ENCODE data around the gene APBB1IP.
A peak's percentile ranks its signal among the peaks of the same experiment; 100 is the strongest.
"Not testable (repeated sequence)": the region's sequence is repeated elsewhere in the genome, so short reads cannot be mapped to it uniquely, and the experiment has no call there.

The APBB1IP gene

DNA sequence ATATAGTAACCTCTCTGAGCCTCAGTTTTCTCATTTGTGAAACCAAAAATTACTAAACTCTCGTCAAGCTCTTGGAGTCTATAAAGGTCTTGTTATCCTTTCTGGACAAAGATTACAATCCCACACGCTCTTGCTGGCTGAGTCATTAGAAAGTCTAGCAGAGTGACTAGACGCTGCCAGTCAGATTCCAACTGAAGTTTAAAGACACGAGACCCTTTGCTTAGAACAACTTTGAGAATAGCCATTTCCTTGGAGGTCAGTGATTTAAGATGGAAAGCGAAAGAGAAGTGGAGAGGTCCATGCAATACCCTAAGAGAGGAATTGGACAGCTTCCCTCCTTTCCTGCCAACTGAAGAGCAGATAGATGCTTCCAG is 119.5 kb downstream of the APBB1IP start:
- no peak for DNase-seq (ENCODE audit: low read depth, low spot score)

DNA sequence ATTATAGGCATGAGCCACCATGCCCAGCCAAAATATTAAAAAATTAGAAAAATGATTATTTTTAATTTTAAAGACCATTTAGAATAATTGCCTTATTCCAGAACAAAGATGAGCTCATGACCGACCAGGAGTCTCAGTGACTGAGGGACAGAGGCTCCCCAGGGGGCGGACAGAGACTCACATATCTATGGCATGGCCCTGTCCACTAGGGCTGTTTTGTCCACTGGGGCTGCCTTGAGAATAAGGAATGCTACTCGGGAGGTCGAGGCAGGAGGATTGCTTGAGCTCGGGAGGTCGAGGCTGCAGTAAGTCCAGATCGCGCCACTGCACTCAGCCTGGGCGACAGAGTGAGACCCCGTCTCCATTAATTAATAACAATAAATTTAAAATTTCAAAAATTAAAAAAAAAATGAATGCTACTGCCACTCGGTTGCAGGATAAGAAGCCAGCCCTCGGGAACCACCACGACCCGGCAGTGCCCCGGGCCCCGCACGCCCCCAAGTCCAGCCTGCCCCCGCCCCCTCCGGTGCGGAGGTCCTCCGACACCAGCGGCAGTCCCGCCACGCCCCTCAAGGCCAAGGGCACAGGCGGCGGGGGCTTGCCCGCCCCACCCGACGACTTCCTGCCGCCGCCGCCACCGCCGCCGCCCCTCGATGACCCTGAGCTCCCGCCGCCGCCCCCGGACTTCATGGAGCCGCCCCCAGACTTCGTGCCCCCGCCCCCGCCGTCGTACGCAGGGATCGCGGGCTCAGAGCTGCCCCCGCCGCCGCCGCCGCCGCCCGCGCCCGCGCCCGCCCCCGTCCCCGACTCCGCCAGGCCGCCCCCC is 128.6 kb downstream of the APBB1IP start:
- Histone ChIP-seq H3K4me3 (ENCODE audit: insufficient read length, low read depth) (peak overlapping the region; percentile 57), H3K27me3 (ENCODE audit: insufficient read depth, insufficient read length) (peaks cover 28% of the 10 kb centered on the region), H3K9me3 (ENCODE audit: insufficient read depth, low read length) (no peaks in the 10 kb centered on the region), H3K4me1 (ENCODE audit: insufficient read depth, insufficient read length) (no peaks in the 10 kb centered on the region), H3K36me3 (ENCODE audit: insufficient read depth, insufficient read length, low read length) (no peaks in the 10 kb centered on the region), H3K9ac (ENCODE audit: insufficient read length, low read depth) (peak overlapping the region; percentile 71)
- no peak for DNase-seq (ENCODE audit: low read depth, low spot score)
- no peak for TF ChIP-seq SUZ12 (IDR thresholded peaks at IDR 0.05; ENCODE audit: extremely low read depth, insufficient read depth, insufficient read length)
- no peak for TF ChIP-seq ZNF274 (IDR thresholded peaks at IDR 0.05; ENCODE audit: low read depth, low read length)
- no peak for TF ChIP-seq YY1 (IDR thresholded peaks at IDR 0.05; ENCODE audit: insufficient read depth, insufficient read length)

More for the DNA sequence above, 119.5 kb downstream of the APBB1IP start:
- Histone ChIP-seq H3K36me3 (ENCODE audit: insufficient read depth, insufficient read length, low read length) (no peaks in the 10 kb centered on the region), H3K27me3 (ENCODE audit: insufficient read depth, insufficient read length) (no peaks in the 10 kb centered on the region), H3K9ac (ENCODE audit: insufficient read length, low read depth) (no peak overlapping the region), H3K4me1 (ENCODE audit: insufficient read depth, insufficient read length) (no peaks in the 10 kb centered on the region), H3K4me3 (ENCODE audit: insufficient read length, low read depth) (no peak overlapping the region), H3K9me3 (ENCODE audit: insufficient read depth, low read length) (no peaks in the 10 kb centered on the region)
- TF ChIP-seq ZNF274 (IDR thresholded peaks at IDR 0.05; ENCODE audit: low read depth, low read length) = no peak
- TF ChIP-seq SUZ12 (IDR thresholded peaks at IDR 0.05; ENCODE audit: extremely low read depth, insufficient read depth, insufficient read length) = no peak
- no peak for TF ChIP-seq YY1 (IDR thresholded peaks at IDR 0.05; ENCODE audit: insufficient read depth, insufficient read length)

DNA sequence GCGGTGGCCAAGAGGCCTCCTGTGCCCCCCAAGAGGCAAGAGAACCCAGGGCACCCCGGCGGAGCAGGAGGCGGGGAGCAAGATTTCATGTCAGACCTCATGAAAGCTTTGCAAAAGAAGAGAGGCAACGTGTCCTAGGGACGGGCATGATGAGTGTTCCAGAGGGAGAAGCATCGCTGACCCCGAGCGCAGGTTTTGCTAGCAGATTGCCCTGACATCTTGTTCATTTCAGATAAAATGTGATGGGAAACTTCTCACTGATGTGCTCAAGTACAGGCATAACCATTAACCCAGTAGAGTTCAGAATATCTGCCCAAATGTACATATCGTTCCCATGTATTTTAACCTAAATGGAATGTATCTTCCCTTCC is 129.2 kb downstream of the APBB1IP start:
- DNase-seq (ENCODE audit: low read depth, low spot score) = no peak
- no peaks in the 10 kb centered on the region for H3K36me3 ChIP-seq (ENCODE audit: insufficient read depth, insufficient read length, low read length)
- H3K4me1 ChIP-seq (ENCODE audit: insufficient read depth, insufficient read length) = no peaks in the 10 kb centered on the region
- peak overlapping the region; percentile 50 for H3K4me3 ChIP-seq (ENCODE audit: insufficient read length, low read depth)
- H3K9ac ChIP-seq (ENCODE audit: insufficient read length, low read depth) = peak overlapping the region; percentile 71
- H3K27me3 ChIP-seq (ENCODE audit: insufficient read depth, insufficient read length) = peaks cover 28% of the 10 kb centered on the region
- no peaks in the 10 kb centered on the region for H3K9me3 ChIP-seq (ENCODE audit: insufficient read depth, low read length)
- TF ChIP-seq YY1 (IDR thresholded peaks at IDR 0.05; ENCODE audit: insufficient read depth, insufficient read length) (no peak), ZNF274 (IDR thresholded peaks at IDR 0.05; ENCODE audit: low read depth, low read length) (no peak), SUZ12 (IDR thresholded peaks at IDR 0.05; ENCODE audit: extremely low read depth, insufficient read depth, insufficient read length) (no peak)

DNA sequence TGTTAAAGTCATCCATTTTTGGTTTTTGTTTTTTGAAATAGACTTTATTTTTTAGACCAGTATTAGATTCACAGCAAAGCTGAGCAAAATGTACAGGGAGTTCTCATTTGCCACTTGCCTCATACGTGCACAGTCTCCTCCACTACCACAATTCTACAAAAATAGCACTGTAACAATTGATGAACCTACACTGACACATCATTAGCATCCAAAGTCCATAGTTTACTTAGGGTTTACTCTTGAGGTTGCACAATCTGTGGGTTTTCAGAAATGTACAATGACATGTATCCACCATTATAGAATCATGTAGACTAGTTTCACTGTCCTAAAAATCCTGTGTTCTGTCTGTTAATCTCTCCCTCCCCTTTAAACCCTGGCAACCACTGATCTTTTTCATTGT is 133.5 kb downstream of the APBB1IP start:
- Histone ChIP-seq H3K36me3 (ENCODE audit: insufficient read depth, insufficient read length, low read length) (no peaks in the 10 kb centered on the region), H3K4me1 (ENCODE audit: insufficient read depth, insufficient read length) (no peaks in the 10 kb centered on the region), H3K9ac (ENCODE audit: insufficient read length, low read depth) (no peak overlapping the region), H3K4me3 (ENCODE audit: insufficient read length, low read depth) (no peak overlapping the region), H3K9me3 (ENCODE audit: insufficient read depth, low read length) (0 out of 2 replicates have a peak, but pooled peaks cover 8% of the 10 kb centered on the region), H3K27me3 (ENCODE audit: insufficient read depth, insufficient read length) (peaks cover 10% of the 10 kb centered on the region)
- TF ChIP-seq ZNF274 (IDR thresholded peaks at IDR 0.05; ENCODE audit: low read depth, low read length) (no peak), SUZ12 (IDR thresholded peaks at IDR 0.05; ENCODE audit: extremely low read depth, insufficient read depth, insufficient read length) (no peak), YY1 (IDR thresholded peaks at IDR 0.05; ENCODE audit: insufficient read depth, insufficient read length) (no peak)
- DNase-seq (ENCODE audit: low read depth, low spot score) = no peak

DNA sequence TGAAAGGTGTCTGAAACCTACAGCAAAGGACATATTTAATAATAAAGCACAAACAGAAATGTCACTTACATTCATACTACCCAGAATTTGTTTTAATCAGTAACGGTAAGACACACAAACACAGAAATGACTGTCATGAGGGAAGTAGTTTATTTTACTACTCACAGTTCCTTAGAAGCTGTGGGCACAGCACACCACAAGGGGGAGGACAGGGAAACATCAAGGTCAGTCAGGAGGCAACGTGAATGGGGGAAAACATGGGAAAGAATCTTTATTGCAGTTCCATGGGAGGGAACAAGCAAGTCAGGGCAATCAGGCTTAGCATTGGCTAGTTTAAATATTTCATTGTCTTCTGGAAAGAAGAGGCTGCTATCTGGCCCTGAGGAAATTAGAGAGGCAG is 135.5 kb downstream of the APBB1IP start:
- H3K4me1 ChIP-seq (ENCODE audit: insufficient read depth, insufficient read length) = no peaks in the 10 kb centered on the region
- no peak for DNase-seq (ENCODE audit: low read depth, low spot score)
- peaks cover under 1% of the 10 kb centered on the region for H3K27me3 ChIP-seq (ENCODE audit: insufficient read depth, insufficient read length)
- no peak for TF ChIP-seq YY1 (IDR thresholded peaks at IDR 0.05; ENCODE audit: insufficient read depth, insufficient read length)
- H3K4me3 ChIP-seq (ENCODE audit: insufficient read length, low read depth) = no peak overlapping the region
- H3K36me3 ChIP-seq (ENCODE audit: insufficient read depth, insufficient read length, low read length) = no peaks in the 10 kb centered on the region
- no peak overlapping the region for H3K9ac ChIP-seq (ENCODE audit: insufficient read length, low read depth)
- 0 out of 2 replicates have a peak, but pooled peaks cover 8% of the 10 kb centered on the region for H3K9me3 ChIP-seq (ENCODE audit: insufficient read depth, low read length)

DNA sequence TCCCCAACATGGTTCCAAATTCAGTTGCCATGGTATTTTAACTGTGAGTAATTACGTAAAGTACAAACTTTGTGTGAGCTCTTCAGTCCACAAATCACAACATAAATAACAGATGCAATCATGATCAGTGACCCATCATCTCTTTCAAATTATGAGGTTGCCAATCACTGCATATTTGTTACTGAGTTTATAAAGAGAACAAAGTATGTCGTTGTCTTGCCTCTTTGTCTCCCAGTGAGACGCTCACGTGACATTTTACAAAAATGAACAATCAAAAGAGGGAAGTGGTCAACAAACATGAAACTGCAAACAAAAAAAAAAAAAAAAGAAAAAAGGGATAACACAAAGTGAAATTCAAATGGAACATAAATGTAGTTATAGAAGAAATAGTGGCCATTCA is 136.6 kb downstream of the APBB1IP start:
- no peaks in the 10 kb centered on the region for H3K27me3 ChIP-seq (ENCODE audit: insufficient read depth, insufficient read length)
- no peaks in the 10 kb centered on the region for H3K4me1 ChIP-seq (ENCODE audit: insufficient read depth, insufficient read length)
- no peak overlapping the region for H3K9ac ChIP-seq (ENCODE audit: insufficient read length, low read depth)
- TF ChIP-seq SUZ12 (IDR thresholded peaks at IDR 0.05; ENCODE audit: extremely low read depth, insufficient read depth, insufficient read length) = no peak
- no peak for TF ChIP-seq ZNF274 (IDR thresholded peaks at IDR 0.05; ENCODE audit: low read depth, low read length)
- TF ChIP-seq YY1 (IDR thresholded peaks at IDR 0.05; ENCODE audit: insufficient read depth, insufficient read length) = no peak
- H3K4me3 ChIP-seq (ENCODE audit: insufficient read length, low read depth) = no peak overlapping the region
- no peaks in the 10 kb centered on the region for H3K36me3 ChIP-seq (ENCODE audit: insufficient read depth, insufficient read length, low read length)
- 0 out of 2 replicates have a peak, but pooled peaks cover 8% of the 10 kb centered on the region for H3K9me3 ChIP-seq (ENCODE audit: insufficient read depth, low read length)
- DNase-seq (ENCODE audit: low read depth, low spot score) = no peak

DNA sequence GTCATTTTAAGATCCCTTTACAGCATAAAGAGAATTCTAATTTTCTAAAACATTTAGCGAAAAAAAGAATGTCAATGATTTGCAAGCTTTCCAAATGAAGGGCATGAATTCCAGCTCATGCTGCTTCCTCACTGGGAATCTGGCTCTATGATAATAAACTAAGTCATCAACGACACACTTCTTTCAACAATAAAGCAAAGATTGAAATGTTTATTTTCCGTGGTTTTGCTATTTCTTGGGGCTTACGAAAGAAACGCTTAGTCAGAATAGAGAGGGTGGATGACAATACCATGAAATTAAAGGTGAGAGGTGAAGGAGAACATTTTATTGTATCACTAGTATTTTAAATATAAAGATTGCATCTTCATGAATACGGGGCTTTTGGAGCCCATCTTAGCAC is 140.2 kb downstream of the APBB1IP start:
- not testable (repeated sequence) for H3K9me3 ChIP-seq (ENCODE audit: insufficient read depth, low read length); H3K9ac ChIP-seq (ENCODE audit: insufficient read length, low read depth); H3K27me3 ChIP-seq (ENCODE audit: insufficient read depth, insufficient read length); H3K4me3 ChIP-seq (ENCODE audit: insufficient read length, low read depth); H3K36me3 ChIP-seq (ENCODE audit: insufficient read depth, insufficient read length, low read length); DNase-seq (ENCODE audit: low read depth, low spot score); H3K4me1 ChIP-seq (ENCODE audit: insufficient read depth, insufficient read length)
